Lower lobe of right lung (tissue), 2 donors: ENCODE data around the gene AGPAT3. TPM values are rescaled to one million over a fixed set of nuclear protein-coding genes. Genes with fewer than 3 reads are reported as not detected.

Experiments used
- ATAC-seq, 2 donors: fragments of 200-7000 bp; cut with Tn5 transposase; one replicate each; pipeline ENCODE4 v1.9.1; 2020 to 2022; ENCODE audit warnings: mild to moderate bottlenecking in 2 of 2, moderate library complexity in 2 of 2
- DNase-seq: peaks from one replicate; pipeline ENCODE4 v3.0.0-alpha.2; 2020
- H3K27ac ChIP-seq: fragments of 200-600 bp; one replicate; pipeline ENCODE4 v1.8.0; 2022
- H3K27me3 ChIP-seq: fragments of 200-600 bp; one replicate; pipeline ENCODE4 v1.8.0; 2022; ENCODE audit warnings: low read depth
- H3K36me3 ChIP-seq: fragments of 200-600 bp; one replicate; pipeline ENCODE4 v1.8.0; 2022; ENCODE audit warnings: mild to moderate bottlenecking
- H3K4me1 ChIP-seq: fragments of 200-600 bp; one replicate; pipeline ENCODE4 v1.8.0; 2022
- H3K4me3 ChIP-seq: fragments of 200-600 bp; one replicate; pipeline ENCODE4 v1.8.0; 2022; ENCODE audit warnings: mild to moderate bottlenecking
- H3K9me3 ChIP-seq: fragments of 200-600 bp; one replicate; pipeline ENCODE4 v1.8.0; 2022
- CTCF ChIP-seq: fragments of 200-600 bp; IDR thresholded peaks from one replicate; pipeline ENCODE4 v1.8.0; 2022; ENCODE audit warnings: antibody characterized with exemption, mild to moderate bottlenecking
- intact Hi-C: fragments of 100-400 bp; cut with DNase I; formaldehyde crosslinking; loops from one replicate; pipeline ENCODE4 v1.11.0; 2022
- total RNA-seq: library from RNA; stranded (reverse); fragmentation: NEBNext Ultra II Directional; extraction: Animal tissue kit (Norgen Biotek cat#: 25700); gene quantifications from one replicate; pipeline ENCODE4 v1.2.1, GENCODE V29; 2021
- donor health status: DM: no; HTN: yes; CAD: no; lungs with severe emphysema.

AGPAT3 gene
- total RNA-seq, 1 donor from 2014 or later, result 83.3 TPM

GRCh38 chr21:43931489-43931888 lies 66.5 kb downstream of the AGPAT3 start:
- TF ChIP-seq CTCF, result no peak
- Histone ChIP-seq H3K4me1 (peaks cover 14% of the 10 kb centered on the region), H3K27ac (no peak overlapping the region), H3K36me3 (peaks cover 33% of the 10 kb centered on the region), H3K4me3 (no peak overlapping the region), H3K27me3 (no peaks in the 10 kb centered on the region), H3K9me3 (no peaks in the 10 kb centered on the region)
- ATAC-seq (no peak), DNase-seq (no peak)
- intact Hi-C loops, result no loop called here

- Histone ChIP-seq H3K27ac (no peak overlapping the region), H3K4me1 (peaks cover 17% of the 10 kb centered on the region), H3K27me3 (no peaks in the 10 kb centered on the region), H3K4me3 (no peak overlapping the region), H3K9me3 (no peaks in the 10 kb centered on the region), H3K36me3 (peaks cover 33% of the 10 kb centered on the region)
- ATAC-seq, result no peak
- no peak for DNase-seq
- no peak for TF ChIP-seq CTCF
- intact Hi-C loops, result no loop called here
These were observed 67.0 kb downstream of the AGPAT3 start for GRCh38 chr21:43932005-43932404.

- TF ChIP-seq CTCF, result no peak
- Histone ChIP-seq H3K27me3 (no peaks in the 10 kb centered on the region), H3K36me3 (peaks cover 28% of the 10 kb centered on the region), H3K4me3 (no peak overlapping the region), H3K27ac (no peak overlapping the region), H3K4me1 (peaks cover 17% of the 10 kb centered on the region), H3K9me3 (no peaks in the 10 kb centered on the region)
- ATAC-seq (no peak), DNase-seq (no peak)
- intact Hi-C loops, result no loop called here
These were observed 68.2 kb downstream of the AGPAT3 start for GRCh38 chr21:43933199-43933598.

GRCh38 chr21:43933680-43934079 lies 68.7 kb downstream of the AGPAT3 start:
- TF ChIP-seq CTCF, result no peak
- intact Hi-C loops, result no loop called here
- Histone ChIP-seq H3K9me3 (no peaks in the 10 kb centered on the region), H3K27me3 (no peaks in the 10 kb centered on the region), H3K27ac (no peak overlapping the region), H3K36me3 (peaks cover 23% of the 10 kb centered on the region), H3K4me3 (no peak overlapping the region), H3K4me1 (peaks cover 20% of the 10 kb centered on the region)
- ATAC-seq, result no peak
- no peak for DNase-seq

- no peak for DNase-seq
- Histone ChIP-seq H3K36me3 (peaks cover 19% of the 10 kb centered on the region), H3K9me3 (no peaks in the 10 kb centered on the region), H3K27me3 (no peaks in the 10 kb centered on the region), H3K27ac (no peak overlapping the region), H3K4me3 (no peak overlapping the region), H3K4me1 (peaks cover 25% of the 10 kb centered on the region)
- intact Hi-C loops, result no loop called here
- no peak for TF ChIP-seq CTCF
- ATAC-seq, result no peak
These were observed 69.1 kb downstream of the AGPAT3 start for GRCh38 chr21:43934116-43934515.
